NT2/D1 (cell line): Measurements from ENCODE around the gene FBLN5.

Experiments used
- DNase-seq: peaks from one replicate; pipeline ENCODE4 v3.0.0-alpha.2; 2011; ENCODE audit warnings: low read depth, low spot score
- H3K27me3 ChIP-seq: 2 replicates; pipeline ENCODE4 v1.6.0; 2011; ENCODE audit warnings: mild to moderate bottlenecking; ENCODE audit not compliant: insufficient read length, insufficient read depth
- H3K36me3 ChIP-seq: 2 replicates; pipeline ENCODE4 v1.6.1; 2011; ENCODE audit warnings: mild to moderate bottlenecking, low read length, mixed read lengths; ENCODE audit not compliant: insufficient read depth, insufficient read length
- H3K4me1 ChIP-seq: 2 replicates; pipeline ENCODE4 v1.5.1; 2011; ENCODE audit not compliant: insufficient read depth, insufficient read length
- H3K4me3 ChIP-seq: 2 replicates; pipeline ENCODE4 v1.5.1; 2011; ENCODE audit warnings: low read depth; ENCODE audit not compliant: insufficient read length
- H3K9ac ChIP-seq: 2 replicates; pipeline ENCODE4 v1.6.0; 2011; ENCODE audit warnings: low read depth; ENCODE audit not compliant: insufficient read length
- H3K9me3 ChIP-seq: 2 replicates; pipeline ENCODE4 v1.5.1; 2011; ENCODE audit warnings: mild to moderate bottlenecking, low read length; ENCODE audit not compliant: insufficient read depth
- SUZ12 ChIP-seq: IDR thresholded peaks from 2 replicates; pipeline ENCODE4 v1.6.1; 2011; ENCODE audit not compliant: insufficient read length, insufficient read depth; ENCODE audit errors: extremely low read depth
- YY1 ChIP-seq: IDR thresholded peaks from 2 replicates; pipeline ENCODE4 v1.6.1; 2011; ENCODE audit not compliant: insufficient read length, insufficient read depth
- ZNF274 ChIP-seq: IDR thresholded peaks from 2 replicates; pipeline ENCODE4 v1.6.1; 2011; ENCODE audit warnings: mild to moderate bottlenecking, low read depth, low read length

FBLN5 gene

DNA sequence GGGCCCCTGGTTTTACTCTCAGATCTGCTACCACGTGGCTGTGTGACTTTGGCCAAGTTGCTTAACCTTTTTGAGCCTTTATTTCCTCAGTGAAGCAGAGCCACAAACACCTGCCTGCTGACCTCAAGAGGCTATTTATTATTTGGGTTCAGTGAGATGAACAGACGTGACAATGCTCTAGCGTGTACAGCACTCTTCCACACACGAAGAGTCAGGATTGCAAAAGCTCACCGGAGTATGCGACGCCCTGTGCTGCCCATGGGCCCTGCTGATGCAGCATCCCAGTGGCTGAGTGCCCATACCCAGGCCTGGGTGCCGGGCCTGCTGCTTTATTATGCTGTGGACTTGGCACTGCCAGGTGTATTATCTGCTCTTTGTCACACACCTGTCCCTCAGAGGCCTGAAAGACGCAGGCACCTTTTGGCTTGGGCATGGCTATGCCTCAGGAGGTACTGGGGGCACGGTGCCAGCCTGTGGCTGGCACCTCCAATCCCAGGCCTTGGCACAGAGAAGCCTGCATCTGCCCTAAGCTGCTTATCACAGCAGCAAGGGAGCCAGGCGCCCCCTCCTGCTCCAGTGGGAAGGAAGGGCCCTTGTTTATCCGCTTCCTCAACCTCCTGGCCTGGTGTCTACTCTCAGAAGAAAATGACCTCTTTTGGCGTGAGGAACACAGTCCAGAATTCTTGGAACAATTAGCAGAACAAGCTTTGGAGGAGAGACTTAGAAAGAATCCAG lies 57.9 kb downstream of the FBLN5 start:
- no peaks in the 10 kb centered on the region for H3K36me3 ChIP-seq
- H3K4me1 ChIP-seq: no peaks in the 10 kb centered on the region
- H3K4me3 ChIP-seq: no peak overlapping the region
- DNase-seq: no peak
- no peak for TF ChIP-seq SUZ12
- TF ChIP-seq ZNF274: no peak
- no peak overlapping the region for H3K9ac ChIP-seq
- no peaks in the 10 kb centered on the region for H3K27me3 ChIP-seq
- no peaks in the 10 kb centered on the region for H3K9me3 ChIP-seq

GRCh38 chr14:91888641-91889476 lies 58.6 kb downstream of the FBLN5 start:
- Histone ChIP-seq H3K4me3 (no peak overlapping the region), H3K9me3 (no peaks in the 10 kb centered on the region), H3K36me3 (no peaks in the 10 kb centered on the region), H3K4me1 (no peaks in the 10 kb centered on the region), H3K27me3 (no peaks in the 10 kb centered on the region), H3K9ac (no peak overlapping the region)
- DNase-seq: no peak
- TF ChIP-seq SUZ12 (no peak), ZNF274 (no peak), YY1 (no peak)

DNA sequence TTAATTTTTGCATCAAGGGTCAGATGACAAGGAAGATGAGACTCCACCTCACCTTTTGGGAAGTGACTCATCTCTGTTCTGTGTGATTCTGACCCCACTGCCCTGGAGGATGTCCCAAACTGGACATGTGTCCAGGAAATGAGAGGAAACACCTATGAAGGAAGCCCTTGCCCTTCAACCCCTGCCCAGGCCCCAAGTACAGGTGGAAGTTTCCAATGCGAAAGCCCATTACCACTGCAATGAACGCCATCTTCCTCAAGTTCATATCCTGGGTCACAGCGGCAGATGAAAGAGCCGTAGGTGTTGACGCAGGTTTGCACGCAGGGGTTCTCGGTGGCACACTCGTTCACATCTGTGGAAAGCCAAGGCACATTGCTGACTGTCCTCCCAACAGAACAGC lies 60.5 kb downstream of the FBLN5 start:
- Histone ChIP-seq H3K9me3 (no peaks in the 10 kb centered on the region), H3K36me3 (no peaks in the 10 kb centered on the region), H3K4me3 (no peak overlapping the region), H3K27me3 (no peaks in the 10 kb centered on the region), H3K9ac (no peak overlapping the region), H3K4me1 (no peaks in the 10 kb centered on the region)
- TF ChIP-seq YY1: no peak
- no peak for TF ChIP-seq ZNF274
- no peak for TF ChIP-seq SUZ12
- no peak for DNase-seq

DNA sequence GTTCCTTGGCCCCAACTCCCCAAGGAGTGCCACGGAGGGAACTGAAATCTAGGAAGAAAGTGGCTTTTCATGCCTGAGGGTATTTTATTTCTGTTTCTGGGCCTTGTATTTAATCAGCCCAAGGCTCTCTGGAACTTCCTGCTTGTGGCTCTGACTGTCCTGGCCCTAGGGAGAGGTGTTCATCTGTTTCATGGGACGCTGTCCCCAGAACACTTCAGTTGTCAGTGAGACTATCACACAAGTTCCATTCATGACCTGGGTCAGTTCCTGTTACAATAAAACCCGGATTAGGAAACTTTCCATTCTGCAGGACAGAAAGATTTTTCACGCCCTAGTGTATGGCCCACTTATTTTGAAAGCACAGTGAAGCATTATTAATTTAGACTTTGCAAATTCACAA lies 61.7 kb downstream of the FBLN5 start:
- DNase-seq: no peak
- Histone ChIP-seq H3K4me1 (no peaks in the 10 kb centered on the region), H3K9ac (no peak overlapping the region), H3K4me3 (no peak overlapping the region), H3K9me3 (no peaks in the 10 kb centered on the region), H3K27me3 (no peaks in the 10 kb centered on the region), H3K36me3 (no peaks in the 10 kb centered on the region)
- TF ChIP-seq YY1 (no peak), ZNF274 (no peak), SUZ12 (no peak)

DNA sequence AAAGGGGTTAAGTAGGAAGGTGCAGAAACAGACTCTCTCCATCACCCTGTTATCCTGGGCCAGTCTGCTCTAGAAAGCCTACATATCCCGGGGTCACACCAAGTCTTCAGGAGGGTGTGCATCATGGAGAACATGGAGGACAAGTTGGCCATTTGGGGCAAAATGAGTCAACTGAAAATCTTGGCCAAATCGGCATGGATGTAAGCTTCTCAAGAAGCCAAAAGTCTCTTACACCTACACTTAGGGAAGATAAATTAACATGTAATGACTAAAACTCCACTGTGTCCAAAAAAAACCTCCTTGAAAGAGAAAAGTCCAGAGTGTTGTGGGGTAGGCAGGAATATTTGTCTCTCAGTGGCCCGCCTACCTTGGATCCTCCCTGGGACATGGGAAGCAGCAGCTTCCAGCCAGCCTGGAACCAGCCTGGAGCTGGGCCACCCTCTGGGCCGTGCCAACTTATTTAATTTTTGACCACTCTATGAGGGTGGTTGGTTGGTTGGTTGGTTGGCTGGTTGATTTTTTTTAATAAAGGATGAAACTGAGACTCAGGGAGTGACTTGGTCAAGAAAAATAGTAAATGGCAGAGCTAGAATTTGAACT lies 62.3 kb downstream of the FBLN5 start:
- no peak overlapping the region for H3K9ac ChIP-seq
- no peak for DNase-seq
- no peaks in the 10 kb centered on the region for H3K9me3 ChIP-seq
- no peaks in the 10 kb centered on the region for H3K27me3 ChIP-seq
- no peaks in the 10 kb centered on the region for H3K36me3 ChIP-seq
- no peaks in the 10 kb centered on the region for H3K4me1 ChIP-seq
- no peak for TF ChIP-seq SUZ12
- no peak for TF ChIP-seq ZNF274
- TF ChIP-seq YY1: no peak
- H3K4me3 ChIP-seq: no peak overlapping the region

DNA sequence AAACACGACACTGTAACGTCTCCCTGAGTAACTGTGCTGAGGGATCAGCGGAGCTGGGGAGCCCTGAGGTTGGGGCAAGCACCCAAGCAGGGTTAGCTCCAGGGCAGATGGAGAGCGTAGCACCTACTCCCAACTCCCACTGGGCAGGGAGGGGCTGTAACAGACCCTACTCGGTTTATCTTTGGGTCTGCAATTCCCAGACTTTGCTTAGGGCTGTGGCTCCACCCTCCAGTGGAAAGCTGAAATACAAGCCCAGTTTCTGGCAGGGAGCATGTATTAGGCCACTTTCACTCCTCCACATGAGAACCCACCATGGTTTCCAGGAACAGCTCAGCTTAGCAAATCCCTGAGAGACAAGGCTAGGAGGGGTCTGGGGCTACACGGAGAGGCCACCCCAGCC lies 62.8 kb downstream of the FBLN5 start:
- Histone ChIP-seq H3K36me3 (no peaks in the 10 kb centered on the region), H3K4me1 (no peaks in the 10 kb centered on the region), H3K27me3 (no peaks in the 10 kb centered on the region), H3K4me3 (no peak overlapping the region), H3K9me3 (no peaks in the 10 kb centered on the region), H3K9ac (no peak overlapping the region)
- TF ChIP-seq ZNF274: no peak
- TF ChIP-seq SUZ12: no peak
- no peak for TF ChIP-seq YY1
- DNase-seq: no peak

DNA sequence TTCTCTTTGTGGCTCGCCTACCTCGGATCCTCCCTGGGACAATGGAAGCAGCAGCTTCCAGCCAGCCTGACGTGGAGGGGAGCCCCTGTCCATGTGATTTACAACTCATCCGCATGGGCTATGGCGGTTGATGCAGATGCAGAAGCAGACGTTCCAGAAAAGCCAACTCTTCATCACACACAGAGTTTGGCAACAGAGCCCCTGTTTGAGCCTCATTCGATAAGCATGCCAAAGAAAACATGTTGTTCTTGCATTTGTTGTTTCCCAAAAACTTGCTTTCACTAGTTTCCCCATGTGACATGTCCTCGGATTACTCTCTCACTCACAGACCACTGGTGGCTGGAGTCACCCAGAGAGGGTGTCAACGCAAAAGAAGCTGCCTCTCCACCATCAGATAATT lies 63.7 kb downstream of the FBLN5 start:
- H3K36me3 ChIP-seq: no peaks in the 10 kb centered on the region
- DNase-seq: no peak

More for the DNA sequence above, 63.7 kb downstream of the FBLN5 start:
- Histone ChIP-seq H3K27me3 (no peaks in the 10 kb centered on the region), H3K4me1 (no peaks in the 10 kb centered on the region), H3K4me3 (no peak overlapping the region), H3K9me3 (no peaks in the 10 kb centered on the region), H3K9ac (no peak overlapping the region)
- TF ChIP-seq SUZ12 (no peak), YY1 (no peak), ZNF274 (no peak)
